Mucosa of rectum (tissue), 2 donors: ENCODE data around the gene ANKMY1.

Experiments
- H3K27ac ChIP-seq, 2 donors: one replicate each; pipeline ENCODE4 v1.7.0; 2013; ENCODE audit warnings: inconsistent platforms in 2 of 2, low read depth in 2 of 2, low read length in 2 of 2
- H3K27me3 ChIP-seq, 2 donors: one replicate each; pipeline ENCODE4 v1.7.0; 2013; ENCODE audit warnings: low read length in 2 of 2; ENCODE audit not compliant: control insufficient read depth in 2 of 2, insufficient read depth in 2 of 2
- H3K36me3 ChIP-seq, 2 donors: one replicate each; pipeline ENCODE4 v1.7.0; 2013; ENCODE audit warnings: low read length in 2 of 2; ENCODE audit not compliant: control insufficient read depth in 2 of 2, insufficient read depth in 2 of 2
- H3K4me1 ChIP-seq, 2 donors: one replicate each; pipeline ENCODE4 v1.7.0; 2013; ENCODE audit warnings: low read length in 2 of 2, mild to moderate bottlenecking in 1 of 2; ENCODE audit not compliant: control insufficient read depth in 2 of 2, insufficient read depth in 2 of 2
- H3K4me3 ChIP-seq, 2 donors: one replicate each; pipeline ENCODE4 v1.7.0; 2013; ENCODE audit warnings: low read length in 2 of 2
- H3K9ac ChIP-seq, 2 donors: one replicate each; pipeline ENCODE4 v1.7.0; 2013; ENCODE audit warnings: low read length in 2 of 2, low read depth in 1 of 2, mild to moderate bottlenecking in 1 of 2
- H3K9me3 ChIP-seq, 2 donors: one replicate each; pipeline ENCODE4 v1.7.0; 2013; ENCODE audit warnings: low read length in 2 of 2; ENCODE audit not compliant: control insufficient read depth in 2 of 2
- donor health status: healthy.
- donor health status: Normal muscosa, but diverticular disease.

The ANKMY1 gene

GRCh38 chr2:240438810-240439697 is 118.7 kb downstream of the ANKMY1 start:
- H3K27ac ChIP-seq: no peak overlapping the region
- H3K9me3 ChIP-seq: no peaks in the 10 kb centered on the region
- H3K4me1 ChIP-seq: peaks cover 10 to 18% of the 10 kb centered on the region in 2 donors
- H3K27me3 ChIP-seq: peaks cover 0 to 8% of the 10 kb centered on the region in 2 donors
- no peak overlapping the region for H3K4me3 ChIP-seq
- no peaks in the 10 kb centered on the region for H3K36me3 ChIP-seq
- H3K9ac ChIP-seq: no peak overlapping the region

- Histone ChIP-seq H3K4me3 (no peak overlapping the region), H3K36me3 (no peaks in the 10 kb centered on the region), H3K9ac (no peak overlapping the region), H3K4me1 (peaks cover 10 to 18% of the 10 kb centered on the region in 2 donors), H3K27me3 (peaks cover 0 to 8% of the 10 kb centered on the region in 2 donors), H3K9me3 (no peaks in the 10 kb centered on the region), H3K27ac (no peak overlapping the region)
Observed at GRCh38 chr2:240437861-240438809, 119.7 kb downstream of the ANKMY1 start.

GRCh38 chr2:240437551-240437860 is 120.3 kb downstream of the ANKMY1 start:
- H3K9ac ChIP-seq: no peak overlapping the region
- H3K4me3 ChIP-seq: no peak overlapping the region
- H3K9me3 ChIP-seq: no peaks in the 10 kb centered on the region
- H3K4me1 ChIP-seq: peaks cover 10 to 18% of the 10 kb centered on the region in 2 donors
- H3K36me3 ChIP-seq: no peaks in the 10 kb centered on the region
- no peak overlapping the region for H3K27ac ChIP-seq
- H3K27me3 ChIP-seq: peaks cover 0 to 8% of the 10 kb centered on the region in 2 donors

DNA sequence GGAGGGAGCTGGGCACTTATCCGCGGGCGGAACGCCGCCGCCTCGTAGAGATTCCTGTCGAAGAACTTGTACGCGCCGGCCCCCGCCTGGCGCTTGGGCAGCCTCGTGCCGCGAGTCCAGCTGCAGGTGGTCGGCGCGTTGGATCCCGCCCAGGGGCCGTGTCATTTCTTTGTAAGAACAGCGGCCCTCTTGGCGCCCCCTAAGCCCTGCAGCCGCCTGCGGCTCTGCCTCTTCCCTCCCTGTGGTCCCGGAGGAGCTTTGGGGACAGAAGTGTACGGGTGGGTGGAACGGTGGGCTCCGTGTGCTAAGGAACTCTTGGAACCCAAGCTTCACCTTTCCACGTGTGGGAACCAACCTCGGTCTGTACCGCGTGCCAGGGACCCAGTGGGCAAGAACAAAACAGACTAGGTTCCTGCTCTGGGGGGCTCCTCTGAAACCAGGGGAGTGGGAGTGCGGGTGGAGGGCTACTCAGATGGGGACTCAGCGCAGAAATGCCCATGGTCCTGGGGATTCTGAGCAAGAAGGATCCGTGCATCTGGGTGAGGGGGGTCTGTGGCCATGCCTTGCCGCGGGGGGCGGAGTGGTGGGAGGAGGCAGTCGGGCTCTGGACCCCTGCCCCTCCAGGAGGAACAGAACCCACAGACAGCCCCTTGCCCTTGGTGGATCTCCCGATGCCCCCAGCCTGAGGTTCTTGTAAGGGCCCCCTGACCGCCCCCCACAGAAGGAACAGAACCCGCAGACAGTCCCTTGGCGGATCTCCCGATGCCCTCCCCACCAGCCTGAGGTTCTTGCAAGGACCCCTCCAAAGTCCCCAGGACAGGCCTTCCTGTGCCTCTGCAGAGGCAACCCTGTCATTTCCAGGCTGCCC is 120.9 kb downstream of the ANKMY1 start:
- peak overlapping the region; percentile 44 to 55 for H3K4me3 ChIP-seq
- H3K9ac ChIP-seq: peak overlapping the region in 1 of 2 donors; percentile 10
- H3K36me3 ChIP-seq: no peaks in the 10 kb centered on the region
- no peaks in the 10 kb centered on the region for H3K9me3 ChIP-seq
- H3K27me3 ChIP-seq: peaks cover 0 to 8% of the 10 kb centered on the region in 2 donors
- no peak overlapping the region for H3K27ac ChIP-seq
- H3K4me1 ChIP-seq: peaks cover 10 to 18% of the 10 kb centered on the region in 2 donors

GRCh38 chr2:240435948-240436682 is 121.7 kb downstream of the ANKMY1 start:
- peaks cover 10 to 18% of the 10 kb centered on the region in 2 donors for H3K4me1 ChIP-seq
- H3K4me3 ChIP-seq: peak overlapping the region; percentile 55 to 59
- peaks cover 0 to 8% of the 10 kb centered on the region in 2 donors for H3K27me3 ChIP-seq
- H3K36me3 ChIP-seq: no peaks in the 10 kb centered on the region
- H3K27ac ChIP-seq: peak overlapping the region; percentile 37 to 52
- H3K9ac ChIP-seq: peak overlapping the region in 1 of 2 donors; percentile 69
- H3K9me3 ChIP-seq: no peaks in the 10 kb centered on the region

DNA sequence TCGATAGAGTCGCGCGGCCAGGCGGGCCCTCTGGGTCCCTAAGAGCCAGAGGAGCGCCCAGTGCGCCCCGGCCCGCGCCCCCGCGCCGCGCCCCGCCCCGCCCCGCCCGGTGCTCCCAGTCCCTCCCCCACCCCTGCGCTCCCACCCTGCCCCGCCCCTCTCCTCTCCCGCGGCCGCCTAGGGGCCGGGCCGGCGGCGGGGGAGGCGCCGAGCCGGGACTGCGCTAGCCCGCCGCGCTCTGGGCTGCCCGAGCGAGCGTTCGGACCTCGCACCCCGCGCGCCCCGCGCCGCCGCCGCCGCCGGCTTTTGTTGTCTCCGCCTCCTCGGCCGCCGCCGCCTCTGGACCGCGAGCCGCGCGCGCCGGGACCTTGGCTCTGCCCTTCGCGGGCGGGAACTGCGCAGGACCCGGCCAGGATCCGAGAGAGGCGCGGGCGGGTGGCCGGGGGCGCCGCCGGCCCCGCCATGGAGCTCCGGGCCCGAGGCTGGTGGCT is 122.3 kb downstream of the ANKMY1 start, which contains the start of gene GPC1:
Gene GPC1, plus strand, starts transcription at position 207 of the 491 bp plus-strand sequence. Its CDS starts 256 bp downstream, at position 463.
- Histone ChIP-seq H3K4me1 (peaks cover 10 to 18% of the 10 kb centered on the region in 2 donors), H3K9ac (peak within 1 kb of the TSS; percentile 26 to 69)

DNA sequence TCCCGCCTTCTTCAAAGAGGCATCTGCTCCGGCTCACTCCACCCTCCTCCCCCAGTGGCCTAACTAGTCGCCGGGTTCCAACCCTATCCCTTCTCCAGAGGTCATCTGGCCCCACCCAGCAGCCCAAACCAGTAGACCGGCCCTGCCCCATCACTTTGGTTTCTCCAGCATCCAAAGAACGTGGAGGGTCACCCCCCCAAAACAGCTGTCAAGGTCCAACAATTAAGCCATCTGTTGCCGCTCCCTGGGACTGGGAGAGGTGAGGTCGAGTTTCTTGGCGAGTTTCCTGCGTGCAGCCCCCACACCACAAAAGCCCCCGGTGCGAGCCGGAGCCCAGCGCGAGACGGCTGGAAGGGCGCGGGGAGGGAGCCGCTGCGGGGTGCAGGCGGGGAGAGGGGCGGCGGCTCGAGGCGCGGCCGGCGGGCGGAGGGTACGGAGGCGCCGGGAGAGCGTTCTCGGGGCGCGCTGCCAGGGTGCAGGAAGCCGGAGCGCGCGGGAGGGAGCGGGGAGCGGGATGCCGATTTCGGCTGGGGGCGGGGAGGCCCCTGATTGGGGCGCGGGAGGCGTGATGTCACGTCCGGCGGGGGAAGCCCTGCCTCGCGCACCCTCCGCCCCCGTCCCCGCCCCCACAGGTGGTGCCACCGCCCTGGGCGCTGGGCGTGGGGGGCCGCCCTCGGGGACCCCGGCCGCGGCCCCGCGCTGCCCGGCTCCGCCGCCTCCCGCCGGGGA is 122.9 kb downstream of the ANKMY1 start:
- H3K4me1 ChIP-seq: peaks cover 10 to 18% of the 10 kb centered on the region in 2 donors
- H3K27me3 ChIP-seq: peaks cover 0 to 8% of the 10 kb centered on the region in 2 donors
- peak overlapping the region; percentile 17 to 26 for H3K9ac ChIP-seq
- peak overlapping the region; percentile 41 to 60 for H3K4me3 ChIP-seq
- H3K27ac ChIP-seq: peak overlapping the region; percentile 67 to 68
- no peaks in the 10 kb centered on the region for H3K36me3 ChIP-seq
- H3K9me3 ChIP-seq: no peaks in the 10 kb centered on the region

More for the DNA sequence above, 122.3 kb downstream of the ANKMY1 start, which contains the start of gene GPC1:
- no peaks in the 10 kb centered on the region for H3K9me3 ChIP-seq
- H3K27me3 ChIP-seq: peaks cover 0 to 8% of the 10 kb centered on the region in 2 donors
- peak within 1 kb of the TSS; percentile 59 to 60 for H3K4me3 ChIP-seq
- peak within 1 kb of the TSS; percentile 67 to 68 for H3K27ac ChIP-seq
- no peaks in the 10 kb centered on the region for H3K36me3 ChIP-seq

- peaks cover 10 to 18% of the 10 kb centered on the region in 2 donors for H3K4me1 ChIP-seq
- H3K36me3 ChIP-seq: no peaks in the 10 kb centered on the region
- H3K27ac ChIP-seq: peak overlapping the region; percentile 67 to 68
- no peaks in the 10 kb centered on the region for H3K9me3 ChIP-seq
- H3K9ac ChIP-seq: peak overlapping the region in 1 of 2 donors; percentile 17
- H3K4me3 ChIP-seq: peak overlapping the region; percentile 41 to 60
- peaks cover 0 to 8% of the 10 kb centered on the region in 2 donors for H3K27me3 ChIP-seq
Observed at GRCh38 chr2:240433973-240434727, 123.6 kb downstream of the ANKMY1 start.
